Hypothalamus (tissue), 51 donors: ENCODE measurements around the gene VWC2.

Experiments used
- DNase-seq, 51 donors: peaks; one replicate each; lab custom pipeline; 2025; lab: John Stamatoyannopoulos, UW

The VWC2 gene

DNA sequence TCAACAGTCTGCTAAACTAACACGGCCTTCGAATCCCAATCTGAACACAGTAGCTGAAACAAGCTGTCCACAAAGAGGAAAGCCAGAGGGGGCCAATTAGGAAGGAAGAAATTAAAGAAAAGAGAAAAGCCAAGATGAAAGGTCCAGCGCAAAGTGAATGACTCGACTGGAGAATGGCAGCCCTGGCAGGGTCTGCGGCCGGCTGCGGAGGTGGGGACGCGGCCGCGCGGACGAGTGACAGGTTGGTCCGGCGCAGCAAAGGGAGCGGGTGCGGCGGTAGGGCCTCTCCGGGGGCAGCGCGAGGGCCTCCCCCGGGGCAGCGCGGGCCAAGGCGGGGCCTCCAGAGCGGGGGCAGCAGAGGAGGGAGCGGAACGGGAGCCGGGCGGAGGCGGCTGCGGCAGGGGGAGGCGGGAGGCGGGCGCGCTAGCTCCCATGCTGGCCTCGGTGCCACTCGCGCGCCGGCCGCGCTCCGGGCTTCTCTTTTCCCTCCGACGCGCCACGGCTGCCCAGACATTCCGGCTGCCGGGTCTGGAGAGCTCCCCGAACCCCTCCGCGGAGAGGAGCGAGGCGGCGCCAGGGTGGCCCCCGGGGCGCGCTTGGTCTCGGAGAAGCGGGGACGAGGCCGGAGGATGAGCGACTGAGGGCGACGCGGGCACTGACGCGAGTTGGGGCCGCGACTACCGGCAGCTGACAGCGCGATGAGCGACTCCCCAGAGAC is at the start of gene VWC2:
Gene VWC2 (plus strand): TSS at position 421 of the 718 bp plus-strand sequence. CDS start 1,798 bp downstream, outside the sequence.
- peak in 7 of 51 donors; percentile 21 to 48 (median 32) for DNase-seq

DNA sequence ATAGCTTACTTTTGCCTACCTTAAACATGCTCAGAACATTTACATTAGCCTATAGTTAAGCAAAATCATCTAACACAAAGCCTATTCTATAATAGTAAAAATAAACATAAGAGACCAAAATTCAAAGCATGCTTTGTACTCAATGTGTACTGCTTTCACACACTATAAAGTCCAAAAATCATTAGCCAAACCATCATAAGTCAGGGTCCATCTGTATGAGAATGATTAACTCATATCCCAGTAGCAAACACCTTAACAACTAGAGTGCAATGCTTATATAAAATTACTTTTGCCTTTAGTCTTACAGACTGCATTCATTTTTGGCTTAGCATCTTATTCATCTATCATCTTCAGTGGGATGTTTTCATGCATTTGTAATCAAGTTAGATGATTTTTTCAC is 49.4 kb upstream of the VWC2 start:
- no peak for DNase-seq

DNA sequence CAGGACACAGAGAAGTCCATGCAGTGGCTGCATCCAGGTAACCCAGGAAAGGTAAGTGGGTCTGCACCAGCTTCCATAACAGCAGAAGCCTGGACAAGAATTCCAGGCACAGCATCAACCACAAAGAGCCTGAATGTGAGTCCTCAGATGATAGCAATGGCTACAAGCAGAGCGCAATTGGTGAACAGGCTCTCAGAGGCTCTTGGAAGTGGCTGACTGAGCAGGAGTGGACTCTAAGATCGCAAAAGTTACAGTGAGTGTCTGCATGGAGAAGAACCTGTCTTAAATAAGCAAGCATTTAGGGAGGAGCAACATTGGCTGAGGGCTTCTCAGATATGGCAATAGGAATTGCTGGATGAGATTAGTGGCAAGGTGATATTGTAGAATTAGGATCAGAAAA is 41.6 kb upstream of the VWC2 start:
- DNase-seq, result no peak

DNA sequence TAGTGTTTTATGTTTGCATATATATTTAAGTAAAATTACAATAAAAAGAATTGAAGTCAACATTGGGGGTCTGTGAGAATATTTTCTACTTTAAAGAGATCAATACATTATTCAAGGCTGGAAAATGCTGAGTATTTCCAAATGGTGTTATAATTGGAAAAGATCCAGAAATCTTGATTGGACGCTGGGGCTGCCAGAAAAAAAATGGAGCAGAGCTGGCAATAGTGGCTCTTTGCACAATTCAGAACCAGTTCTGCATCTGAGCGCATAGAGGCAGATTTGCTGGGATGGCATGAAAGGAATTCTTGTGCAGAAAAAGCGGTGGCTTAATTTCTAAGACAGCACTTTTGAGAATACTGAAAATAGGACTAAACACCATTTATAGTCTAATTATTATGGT is 10.8 kb upstream of the VWC2 start:
- DNase-seq, result no peak

DNA sequence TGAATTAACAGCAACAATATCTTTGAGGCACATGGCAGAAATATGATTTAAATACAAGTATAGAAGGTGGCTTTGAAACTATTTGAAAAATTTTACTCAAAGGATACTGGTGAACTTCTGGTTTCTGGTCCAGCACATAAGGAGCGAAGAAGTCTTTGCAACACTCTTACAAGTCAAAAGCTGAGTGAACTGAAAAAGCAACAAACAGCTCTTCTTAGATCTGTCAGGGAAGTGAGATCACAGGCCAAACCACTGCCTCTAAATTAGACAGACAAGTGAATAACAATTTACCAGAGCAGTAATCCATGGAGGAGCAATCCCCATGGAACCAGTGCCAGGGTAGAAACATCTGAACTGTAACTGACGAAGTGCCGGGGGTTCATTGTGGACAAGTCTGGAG is 9.6 kb upstream of the VWC2 start:
- no peak for DNase-seq

DNA sequence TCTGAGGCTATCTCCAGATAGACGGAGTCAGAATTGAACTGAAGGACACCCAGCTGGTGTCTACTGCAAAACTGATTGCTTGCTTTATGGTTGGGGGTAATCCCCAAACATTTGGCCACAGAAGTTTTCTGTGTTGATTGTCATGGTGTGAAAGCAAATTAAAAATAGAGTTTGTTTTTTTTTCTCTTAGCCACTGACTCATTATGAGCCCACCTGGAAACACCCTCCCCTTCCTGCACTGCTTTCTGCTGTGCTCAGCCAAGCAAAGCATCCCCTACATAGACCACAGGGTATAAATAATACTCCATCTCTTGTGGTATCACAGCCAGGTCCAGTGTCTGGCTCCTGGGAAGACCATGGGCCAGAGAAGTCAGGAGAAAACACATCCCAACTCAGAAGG is 6.5 kb upstream of the VWC2 start:
- DNase-seq, result no peak

DNA sequence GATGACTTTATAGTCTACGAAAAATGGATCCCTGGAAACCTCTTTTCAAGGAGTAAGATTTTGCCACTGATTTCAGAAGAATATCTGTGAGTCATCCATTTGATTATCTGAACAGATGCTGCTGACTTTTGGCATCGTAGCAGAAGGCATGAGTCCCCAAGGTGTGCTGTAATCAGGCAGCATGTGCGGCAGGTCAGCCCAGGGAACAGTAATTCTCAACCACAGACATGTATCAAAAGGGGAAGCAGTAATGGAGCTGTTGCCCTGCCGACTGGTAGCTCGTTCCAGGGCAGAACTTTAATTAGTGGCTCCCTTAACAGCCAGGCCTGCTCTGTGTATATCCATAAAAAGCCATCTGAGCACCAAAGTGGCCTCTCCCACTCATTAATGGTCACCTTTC is 5.7 kb upstream of the VWC2 start:
- no peak for DNase-seq

DNA sequence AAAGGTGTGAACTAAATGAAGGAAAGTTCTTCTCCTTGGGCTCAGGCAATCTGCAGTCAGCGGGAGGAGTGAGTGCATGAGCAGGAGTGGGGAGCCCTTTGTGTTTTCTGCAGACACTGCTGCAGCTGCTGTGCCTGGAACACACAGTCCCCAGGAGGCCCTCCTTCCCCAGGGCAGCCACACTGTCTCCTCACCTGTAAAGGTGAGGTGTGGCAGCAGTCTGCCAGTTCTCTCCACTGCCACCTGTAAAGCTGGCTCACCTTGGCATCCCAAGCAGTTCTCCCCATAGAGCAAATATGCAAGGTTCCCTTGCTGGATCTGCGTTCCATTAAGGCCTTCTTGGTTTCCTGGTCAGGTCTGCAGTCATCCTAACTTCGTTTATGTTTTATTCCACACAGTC is 5.2 kb upstream of the VWC2 start:
- no peak for DNase-seq

DNA sequence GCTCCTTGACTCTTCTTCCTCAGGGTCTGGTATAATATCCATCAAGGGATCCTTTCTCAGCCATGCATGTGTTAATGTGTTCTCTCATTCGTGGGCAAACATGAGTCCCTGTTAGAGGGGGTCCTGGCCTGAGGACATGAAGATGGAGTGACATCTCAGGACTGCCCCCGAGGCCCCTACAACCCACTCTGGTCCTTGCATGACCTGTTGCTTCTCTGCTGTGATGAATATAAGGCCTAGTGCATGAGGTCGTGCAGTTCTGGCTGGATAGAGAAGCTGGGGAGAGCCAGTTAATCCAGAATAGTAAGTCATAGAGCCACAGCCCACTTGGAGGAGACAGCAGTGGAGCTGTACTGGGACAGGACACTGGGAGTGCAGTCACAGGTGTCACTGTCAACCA is 4.6 kb upstream of the VWC2 start:
- DNase-seq, result no peak

DNA sequence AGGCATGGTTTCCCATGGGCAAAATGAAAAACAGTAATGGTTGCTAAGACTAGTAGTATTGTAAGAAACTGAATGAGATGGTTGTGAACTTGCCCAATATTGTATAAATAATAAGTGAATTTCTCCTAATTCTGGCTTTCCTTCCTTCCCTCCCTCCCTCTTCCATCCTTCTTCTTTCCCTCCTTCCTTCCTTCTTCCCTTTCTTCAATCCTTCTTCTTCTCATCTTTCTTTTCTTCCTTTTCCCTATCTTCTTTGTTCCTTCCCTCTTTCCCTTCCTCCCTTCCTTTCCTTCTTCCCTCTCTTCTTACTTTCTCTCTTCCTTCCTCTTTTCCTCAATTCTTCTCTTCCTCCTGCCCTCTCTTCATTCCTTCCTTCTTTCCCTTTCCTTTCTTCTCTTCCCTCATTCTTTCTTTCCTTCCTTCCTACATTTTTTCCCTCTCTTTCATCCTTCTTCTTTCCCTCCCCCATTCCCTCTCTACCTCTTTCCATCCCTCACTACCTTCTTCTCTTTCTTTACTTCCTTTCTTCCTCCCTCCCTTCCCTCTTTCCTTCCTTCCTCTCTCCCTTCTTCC is 4.1 kb upstream of the VWC2 start:
- no peak for DNase-seq

DNA sequence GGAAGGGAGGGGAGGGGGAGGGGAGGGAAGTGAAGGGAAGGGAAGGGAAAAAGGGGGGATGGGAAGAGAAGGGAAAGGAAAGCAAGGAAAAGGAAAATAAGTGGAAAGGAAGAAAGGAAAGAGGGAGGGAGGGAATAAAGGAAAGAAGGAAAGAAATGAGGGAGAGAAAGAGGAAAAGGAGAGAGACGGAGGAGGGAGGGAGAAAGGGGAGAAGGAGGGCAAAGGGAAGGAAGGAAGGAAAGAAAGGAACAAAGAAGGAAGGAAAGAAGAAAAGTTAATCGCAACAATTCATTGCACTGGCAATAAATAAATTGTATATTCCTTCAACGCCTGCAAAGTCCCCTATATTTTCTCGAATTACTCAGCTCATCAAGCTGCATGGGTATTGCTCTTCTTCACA is 2.6 kb upstream of the VWC2 start:
- DNase-seq, result no peak

DNA sequence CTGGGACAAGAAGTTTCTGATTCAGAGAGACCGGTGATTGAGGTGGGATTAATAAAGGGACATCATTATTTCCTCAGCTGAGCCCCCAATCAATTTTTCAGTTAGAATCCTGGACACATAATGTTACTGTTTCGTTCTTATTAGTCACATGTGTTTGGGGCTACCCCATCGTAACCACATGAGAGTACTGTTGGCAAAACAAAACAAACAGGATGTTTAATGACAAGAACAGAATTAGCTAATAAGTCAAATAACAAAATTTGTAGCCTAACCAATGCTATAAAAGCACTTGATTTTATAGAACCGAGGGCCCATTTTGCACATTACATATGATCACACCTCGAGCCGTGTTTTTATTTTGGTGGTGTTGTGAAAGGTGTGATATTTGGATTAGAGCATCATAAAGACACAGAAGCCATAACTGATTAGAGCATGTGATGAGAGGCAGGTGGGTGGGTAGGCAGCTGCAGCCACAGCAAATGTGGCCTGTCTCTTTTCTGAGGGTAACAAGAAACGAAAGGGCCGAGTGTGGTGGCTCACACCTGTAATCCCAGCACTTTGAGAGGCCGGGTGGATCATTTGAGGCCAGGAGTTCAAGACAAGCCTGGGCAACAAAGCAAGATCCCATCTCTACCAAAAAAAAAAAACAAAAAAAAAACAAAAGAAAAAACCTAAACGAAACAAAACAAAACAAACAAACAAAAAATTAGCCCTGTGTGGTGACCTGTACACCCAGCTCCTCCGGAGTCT is 1.8 kb upstream of the VWC2 start:
- no peak for DNase-seq

DNA sequence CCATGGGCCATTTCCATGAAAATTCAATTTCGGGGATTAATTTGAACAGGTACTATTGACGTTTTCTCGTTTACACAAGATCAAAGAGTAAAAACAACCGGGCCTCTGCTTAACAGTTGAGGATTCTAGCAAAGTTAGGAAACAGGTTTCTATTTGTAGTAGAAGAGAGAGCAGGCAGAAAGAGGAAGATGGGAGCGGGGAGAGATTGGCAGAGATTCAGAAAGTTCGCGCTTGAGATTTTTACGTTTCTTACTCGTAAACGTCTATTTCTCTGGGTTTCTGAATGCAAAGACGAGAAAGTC is 571 bp upstream of the VWC2 start:
- no peak for DNase-seq

DNA sequence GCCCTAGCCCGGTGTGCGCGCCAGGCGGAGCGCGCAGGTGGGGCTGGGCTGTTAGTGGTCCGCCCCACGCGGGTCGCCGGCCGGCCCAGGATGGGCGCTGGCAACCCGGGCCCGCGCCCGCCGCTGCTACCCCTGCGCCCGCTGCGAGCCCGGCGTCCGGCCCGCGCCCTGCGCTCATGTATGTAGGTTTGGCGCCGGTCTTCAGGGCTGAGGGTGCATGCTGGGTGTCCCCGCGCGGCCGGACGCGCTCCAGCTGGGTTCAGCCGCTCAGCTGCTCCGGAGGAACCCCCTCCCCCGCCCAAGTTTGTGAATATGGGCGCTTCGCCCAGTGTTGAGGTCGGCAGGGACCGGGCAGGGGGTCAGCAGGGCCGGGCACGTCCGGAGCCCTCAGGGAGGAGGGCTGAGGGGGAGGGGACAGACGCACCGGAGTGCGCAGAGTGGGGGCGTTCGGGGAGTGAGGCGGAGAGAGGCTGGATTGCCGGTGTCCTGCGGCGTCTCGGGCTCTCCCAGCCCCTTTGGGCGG is 559 bp downstream of the VWC2 start:
- peak in 2 of 51 donors; percentile 24 to 50 for DNase-seq

DNA sequence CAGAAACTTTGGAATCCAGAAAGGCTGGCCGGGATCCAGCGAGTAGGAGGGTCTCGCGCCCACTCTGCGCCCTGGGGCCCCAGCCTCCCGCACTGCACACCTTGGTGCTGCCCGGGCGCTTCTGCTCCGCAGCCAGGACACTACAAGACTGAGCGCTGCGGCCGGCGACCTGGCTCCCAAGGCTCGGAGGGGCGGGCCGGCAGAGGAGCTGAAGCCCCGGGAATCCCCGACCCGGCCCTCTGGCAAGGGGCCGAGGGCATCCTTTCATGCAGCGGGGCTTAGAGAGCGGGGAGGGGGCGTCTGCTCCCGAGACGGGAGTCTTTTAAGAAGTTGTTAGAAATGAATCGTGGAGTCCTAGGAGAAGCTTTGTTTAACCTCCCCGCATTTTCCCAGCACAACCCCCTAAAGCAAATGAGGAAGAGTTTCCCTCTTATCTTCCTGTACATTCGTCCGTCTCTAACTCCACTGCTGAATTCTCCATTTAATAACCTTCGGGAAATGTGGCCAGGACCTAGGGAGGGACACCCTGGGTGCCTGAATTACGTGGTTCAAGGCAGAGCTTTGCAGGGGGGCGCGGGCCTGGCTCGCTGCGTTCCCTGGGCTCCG is 1.1 kb downstream of the VWC2 start:
- no peak for DNase-seq

DNA sequence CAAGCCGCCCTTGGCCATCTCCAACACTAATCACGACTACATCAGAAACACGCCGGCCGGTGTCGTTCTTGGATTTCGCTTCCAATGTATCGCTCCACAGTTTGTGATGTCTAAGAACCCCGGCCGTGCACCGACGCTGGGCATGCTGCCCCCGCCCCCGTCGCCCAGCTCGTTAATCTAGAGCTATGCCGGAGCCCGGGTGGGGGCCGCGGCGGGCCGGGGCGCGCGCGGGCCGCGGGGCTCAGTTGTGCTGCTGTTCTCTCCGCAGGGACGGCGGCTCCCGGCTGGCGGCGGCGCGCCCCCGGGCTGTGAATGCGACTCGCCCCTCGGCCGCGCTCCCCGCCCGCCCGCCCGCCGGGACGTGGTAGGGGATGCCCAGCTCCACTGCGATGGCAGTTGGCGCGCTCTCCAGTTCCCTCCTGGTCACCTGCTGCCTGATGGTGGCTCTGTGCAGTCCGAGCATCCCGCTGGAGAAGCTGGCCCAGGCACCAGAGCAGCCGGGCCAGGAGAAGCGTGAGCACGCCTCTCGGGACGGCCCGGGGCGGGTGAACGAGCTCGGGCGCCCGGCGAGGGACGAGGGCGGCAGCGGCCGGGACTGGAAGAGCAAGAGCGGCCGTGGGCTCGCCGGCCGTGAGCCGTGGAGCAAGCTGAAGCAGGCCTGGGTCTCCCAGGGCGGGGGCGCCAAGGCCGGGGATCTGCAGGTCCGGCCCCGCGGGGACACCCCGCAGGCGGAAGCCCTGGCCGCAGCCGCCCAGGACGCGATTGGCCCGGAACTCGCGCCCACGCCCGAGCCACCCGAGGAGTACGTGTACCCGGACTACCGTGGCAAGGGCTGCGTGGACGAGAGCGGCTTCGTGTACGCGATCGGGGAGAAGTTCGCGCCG is 1.9 kb downstream of the VWC2 start:
- peak in 3 of 51 donors; percentile 32 to 39 (median 38) for DNase-seq

DNA sequence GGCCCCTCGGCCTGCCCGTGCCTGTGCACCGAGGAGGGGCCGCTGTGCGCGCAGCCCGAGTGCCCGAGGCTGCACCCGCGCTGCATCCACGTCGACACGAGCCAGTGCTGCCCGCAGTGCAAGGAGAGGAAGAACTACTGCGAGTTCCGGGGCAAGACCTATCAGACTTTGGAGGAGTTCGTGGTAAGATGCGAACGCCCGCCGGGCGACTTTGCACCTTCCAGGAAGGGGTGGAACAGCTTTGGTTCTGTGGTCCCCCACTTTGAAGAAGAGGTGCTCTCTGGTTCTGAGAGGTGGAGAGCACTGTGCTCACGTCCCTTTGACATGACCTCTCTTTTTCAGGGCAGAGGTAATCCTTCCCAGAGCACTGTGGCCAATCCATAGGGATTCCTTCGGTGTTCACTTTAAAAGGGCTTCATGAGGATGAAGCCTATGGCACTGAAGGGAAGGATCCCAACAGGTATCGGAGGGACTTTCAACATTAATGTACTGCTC is 2.6 kb downstream of the VWC2 start:
- no peak for DNase-seq

DNA sequence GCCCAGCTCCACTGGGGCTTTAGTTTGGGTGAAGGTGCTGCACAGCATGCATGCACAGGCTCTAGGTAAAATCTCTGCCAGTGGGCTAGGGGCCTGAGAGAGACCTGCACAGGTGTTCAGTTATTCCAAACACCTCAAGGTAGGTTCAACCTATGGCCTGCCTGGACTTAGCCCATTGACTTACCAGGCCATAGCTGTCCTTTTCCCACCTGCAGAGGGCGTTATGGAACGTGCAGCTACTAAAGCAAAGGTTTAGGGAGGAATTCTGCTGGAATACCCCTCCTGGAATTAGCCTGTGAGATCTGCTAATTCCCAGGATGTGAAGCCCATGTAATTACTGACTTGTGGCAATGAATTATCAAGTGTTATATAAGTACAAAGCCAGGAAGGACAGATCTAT is 3.6 kb downstream of the VWC2 start:
- DNase-seq, result no peak

DNA sequence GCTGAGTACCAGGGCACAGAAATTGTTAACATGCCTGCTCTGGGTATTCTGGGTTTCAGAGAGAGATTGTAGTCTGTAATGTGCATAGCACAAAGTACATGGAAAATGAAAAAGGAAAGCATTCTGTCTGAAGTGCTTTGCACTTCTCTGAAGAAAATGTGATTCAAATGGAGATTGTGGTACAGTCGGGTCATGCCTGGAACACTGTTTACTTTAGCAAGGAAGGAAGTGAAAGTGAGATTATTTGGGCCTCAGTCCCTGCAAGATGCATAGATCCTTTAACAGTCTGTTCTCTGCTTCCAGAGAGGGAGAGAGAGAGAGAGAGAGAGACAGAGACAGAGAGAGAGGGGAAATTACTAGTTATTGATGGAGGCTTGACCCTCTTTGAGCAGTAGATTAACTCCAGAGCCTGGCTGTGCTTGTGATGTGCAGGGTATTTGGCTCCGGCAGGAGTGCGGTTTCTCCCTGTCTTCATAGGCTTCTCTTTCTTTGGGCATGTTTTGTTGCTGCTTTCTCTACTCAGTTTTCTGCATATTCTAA is 5.4 kb downstream of the VWC2 start:
- peak in 1 of 51 donors; percentile 41 for DNase-seq

DNA sequence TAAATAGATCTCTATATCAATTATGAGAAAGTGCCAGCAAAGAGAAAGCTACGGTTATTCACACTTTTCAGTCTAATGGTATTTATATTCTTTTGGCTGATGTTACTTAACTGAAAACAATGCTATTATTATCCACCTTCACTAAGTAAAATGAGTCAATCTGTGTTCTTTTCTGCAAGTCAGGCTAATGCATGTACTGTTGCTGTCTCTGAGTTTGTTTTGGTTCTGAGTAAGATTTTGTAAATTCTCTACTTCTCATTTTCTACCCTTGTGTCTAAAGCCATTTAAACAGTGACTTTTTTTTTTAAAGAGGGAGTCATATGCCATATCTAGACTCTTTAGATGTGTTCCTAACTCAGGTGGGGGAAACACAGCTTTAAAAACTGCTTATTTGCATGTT is 7.5 kb downstream of the VWC2 start:
- no peak for DNase-seq
